Stomach (tissue), 9 donors: ENCODE data around the gene XRCC3. TPM values are rescaled to one million over a fixed set of nuclear protein-coding genes. Genes with fewer than 3 reads are reported as not detected.

Source experiments
- DNase-seq, 2 donors: peaks; one replicate each; pipeline versions ENCODE4 v3.0.0 to v3.0.0-alpha.2; 2013 to 2019
- H3K27ac ChIP-seq, 5 donors: fragments of 200-600 bp in 4 of 5; sonication (generic) in 4 of 5; one replicate each; pipeline ENCODE4 v1.5.1; 2013 to 2019; ENCODE audit warnings: mild to moderate bottlenecking in 1 of 5, moderate library complexity in 1 of 5
- H3K27me3 ChIP-seq, 3 donors: fragments of 200-600 bp; sonication (generic); one replicate each; pipeline ENCODE4 v1.5.1; 2017 to 2019; ENCODE audit warnings: mixed run types in 1 of 3
- H3K36me3 ChIP-seq, 4 donors: fragments of 200-600 bp; sonication (generic); 1 replicate in 3 of 4; 2 replicates in 1 of 4; pipeline ENCODE4 v1.5.1; 2016 to 2019
- H3K4me1 ChIP-seq, 4 donors: fragments of 200-600 bp; sonication (generic); one replicate each; pipeline ENCODE4 v1.5.1; 2016 to 2019
- H3K4me3 ChIP-seq, 4 donors: fragments of 200-600 bp; sonication (generic) in 3 of 4; one replicate each; pipeline ENCODE4 v1.5.1; 2016 to 2019; ENCODE audit warnings: mild to moderate bottlenecking in 1 of 4
- H3K9me3 ChIP-seq, 4 donors: fragments of 200-600 bp; sonication (generic); one replicate each; pipeline ENCODE4 v1.5.1; 2016 to 2019
- EP300 ChIP-seq: sonication (generic); formaldehyde crosslinking; IDR thresholded peaks from one replicate; pipeline ENCODE4 v1.6.1; 2017; ENCODE audit warnings: antibody characterized with exemption
- POLR2A ChIP-seq, 4 donors: fragments of 450-650 bp; IDR thresholded peaks; one replicate each; pipeline ENCODE4 v1.6.1; 2016; ENCODE audit warnings: antibody characterized with exemption in 4 of 4, control low read depth in 2 of 4, mild to moderate bottlenecking in 1 of 4, moderate library complexity in 1 of 4
- POLR2AphosphoS5 ChIP-seq, 3 donors: sonication (generic); formaldehyde crosslinking; IDR thresholded peaks; one replicate each; pipeline ENCODE4 v1.6.1; 2016; ENCODE audit warnings: antibody characterized with exemption in 3 of 3
- WGBS, 5 donors: extraction: QIAGEN DNeasy Blood & Tissue Kit in 3 of 5; methylation state at CpG; one replicate each; pipeline versions ENCODE4 v1.1.5 to v1.1.7; 2013 to 2018; 5-methylcytosine and 5-hydroxymethylcytosine counted together
- intact Hi-C: fragments of 100-400 bp; cut with DNase I; formaldehyde crosslinking; loops from one replicate; pipeline ENCODE4 v1.15.1; 2023; ENCODE audit warnings: low total_unique reads
- polyA plus RNA-seq, 3 donors: library from polyadenylated mRNA; stranded (reverse); fragments of 200-250 nt; gene quantifications; one replicate each; pipeline ENCODE4 v1.2.3, GENCODE V29; 2013
- total RNA-seq, 5 donors: library from RNA; depleted of rRNA; stranded (reverse); fragments of >200 nt; gene quantifications; one replicate each; pipeline versions ENCODE4 v1.1.0 to v1.2.3, GENCODE V29; 2014 to 2016
- TF ChIP-seq, protein P1 (sequence below), 7 experiments: fragments of 450-650 bp in 4 of 7; fragments of 200-600 bp in 3 of 7; sonication (generic) in 3 of 7; IDR thresholded peaks; one replicate each; pipeline ENCODE4 v1.5.1; 2016 to 2019; ENCODE audit warnings: antibody characterized with exemption in 7 of 7, control low read depth in 2 of 7, mild to moderate bottlenecking in 1 of 7
- donor health status: healthy with polysubstance abuse.
- donor health status: Bipolar disorder and iron deficiency.
- donor health status: healthy.

XRCC3 gene
- total and polyA plus RNA-seq, 8 donors = 2.6 to 70.1 (median 6.3) TPM

DNA sequence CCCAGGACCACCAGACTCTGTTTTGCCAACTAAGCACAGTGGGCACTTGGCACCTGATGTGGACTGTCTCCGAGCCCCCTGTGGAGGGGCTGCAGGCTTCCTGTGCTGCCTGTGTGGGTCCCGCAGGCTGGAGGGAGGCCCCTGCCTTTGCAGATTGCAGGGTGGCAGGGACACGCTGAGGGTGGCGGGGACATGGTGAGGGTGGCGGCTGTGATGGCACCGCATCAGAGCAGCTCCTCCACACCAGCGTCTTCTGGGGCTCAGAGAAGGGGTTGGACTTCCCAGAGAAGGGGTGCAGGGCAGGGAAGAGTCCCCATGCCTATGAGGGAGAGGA, 8.5 kb upstream of the XRCC3 start:
- WGBS, 5 donors = 81 to 90% (median 84%) methylated on average over 6 to 7 of the region's 7 CpGs
- Histone ChIP-seq H3K9me3 (no peaks in the 10 kb centered on the region), H3K4me3 (peak overlapping the region in 1 of 4 donors; percentile 16), H3K27ac (peak overlapping the region; percentile 39 to 83 (median 71)), H3K27me3 (no peaks in the 10 kb centered on the region), H3K4me1 (peaks cover 42 to 96% (median 72%) of the 10 kb centered on the region in 4 donors), H3K36me3 (peaks cover 3 to 39% (median 22%) of the 10 kb centered on the region in 4 donors)
- TF ChIP-seq EP300 (no peak), POLR2A (IDR thresholded peaks at IDR 0.05) (no peak), POLR2AphosphoS5 (IDR thresholded peaks at IDR 0.05) (no peak)
- TF ChIP-seq, protein P1, sequence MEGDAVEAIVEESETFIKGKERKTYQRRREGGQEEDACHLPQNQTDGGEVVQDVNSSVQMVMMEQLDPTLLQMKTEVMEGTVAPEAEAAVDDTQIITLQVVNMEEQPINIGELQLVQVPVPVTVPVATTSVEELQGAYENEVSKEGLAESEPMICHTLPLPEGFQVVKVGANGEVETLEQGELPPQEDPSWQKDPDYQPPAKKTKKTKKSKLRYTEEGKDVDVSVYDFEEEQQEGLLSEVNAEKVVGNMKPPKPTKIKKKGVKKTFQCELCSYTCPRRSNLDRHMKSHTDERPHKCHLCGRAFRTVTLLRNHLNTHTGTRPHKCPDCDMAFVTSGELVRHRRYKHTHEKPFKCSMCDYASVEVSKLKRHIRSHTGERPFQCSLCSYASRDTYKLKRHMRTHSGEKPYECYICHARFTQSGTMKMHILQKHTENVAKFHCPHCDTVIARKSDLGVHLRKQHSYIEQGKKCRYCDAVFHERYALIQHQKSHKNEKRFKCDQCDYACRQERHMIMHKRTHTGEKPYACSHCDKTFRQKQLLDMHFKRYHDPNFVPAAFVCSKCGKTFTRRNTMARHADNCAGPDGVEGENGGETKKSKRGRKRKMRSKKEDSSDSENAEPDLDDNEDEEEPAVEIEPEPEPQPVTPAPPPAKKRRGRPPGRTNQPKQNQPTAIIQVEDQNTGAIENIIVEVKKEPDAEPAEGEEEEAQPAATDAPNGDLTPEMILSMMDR (IDR thresholded peaks at IDR 0.05) = no peak
- DNase-seq = no peak
- intact Hi-C loops = no loop called here

GRCh38 chr14:103721334-103722120, 6.3 kb upstream of the XRCC3 start:
- H3K27ac ChIP-seq = peak overlapping the region in 3 of 5 donors; percentile 14 to 83 (median 79)
- DNase-seq = no peak
- TF ChIP-seq, protein P1 (IDR thresholded peaks at IDR 0.05) = no peak
- TF ChIP-seq POLR2AphosphoS5 (IDR thresholded peaks at IDR 0.05) = peak in 2 of 3 donors; percentile 16 to 60
- peaks cover 3 to 20% (median 9%) of the 10 kb centered on the region in 4 donors for H3K36me3 ChIP-seq
- no peak overlapping the region for H3K4me3 ChIP-seq
- peaks cover 45 to 99% (median 75%) of the 10 kb centered on the region in 4 donors for H3K4me1 ChIP-seq
- 81 to 86% (median 84%) methylated on average over 26 of the region's 26 CpGs for WGBS, 5 donors
- no peaks in the 10 kb centered on the region for H3K9me3 ChIP-seq
- no peaks in the 10 kb centered on the region for H3K27me3 ChIP-seq
- intact Hi-C loops = no loop called here

GRCh38 chr14:103719751-103720150, 4.5 kb upstream of the XRCC3 start:
- Histone ChIP-seq H3K4me3 (no peak overlapping the region), H3K27me3 (no peaks in the 10 kb centered on the region), H3K9me3 (no peaks in the 10 kb centered on the region), H3K27ac (peak overlapping the region in 2 of 5 donors; percentile 79 to 83), H3K4me1 (peaks cover 44 to 87% (median 70%) of the 10 kb centered on the region in 4 donors), H3K36me3 (peaks cover 0 to 2% (median 0%) of the 10 kb centered on the region in 4 donors)
- intact Hi-C loops = no loop called here
- no peak for DNase-seq
- 80 to 87% (median 85%) methylated on average over 8 of the region's 8 CpGs for WGBS, 5 donors
- TF ChIP-seq, protein P1 (IDR thresholded peaks at IDR 0.05) = no peak
- TF ChIP-seq EP300 (no peak), POLR2AphosphoS5 (IDR thresholded peaks at IDR 0.05) (no peak), POLR2A (IDR thresholded peaks at IDR 0.05) (no peak)

- peak overlapping the region in 3 of 4 donors; percentile 8 to 15 (median 12) for H3K4me3 ChIP-seq
- H3K27me3 ChIP-seq = no peaks in the 10 kb centered on the region
- H3K9me3 ChIP-seq = no peaks in the 10 kb centered on the region
- WGBS, 5 donors = 61 to 80% (median 78%) methylated on average over 13 to 16 of the region's 16 CpGs
- peak in 1 of 2 donors; percentile 71 for DNase-seq
- TF ChIP-seq, protein P1 (IDR thresholded peaks at IDR 0.05) = no peak
- peak in 1 of 3 donors; percentile 79 for TF ChIP-seq POLR2AphosphoS5 (IDR thresholded peaks at IDR 0.05)
- no peaks in the 10 kb centered on the region for H3K36me3 ChIP-seq
- H3K27ac ChIP-seq = peak overlapping the region in 2 of 5 donors; percentile 79 to 83
- peaks cover 33 to 87% (median 70%) of the 10 kb centered on the region in 4 donors for H3K4me1 ChIP-seq
- intact Hi-C loops = no loop called here
Measured at GRCh38 chr14:103718572-103718971, 3.3 kb upstream of the XRCC3 start.
